ENCODE data around the gene PTPRK.

PTPRK gene

GRCh38 chr6:127971945-127972391 is 548.4 kb downstream of the PTPRK start:
- TF ChIP-seq POLR2A (IDR thresholded peaks at IDR 0.05; ENCODE audit: low read length) (no peak), GATA1 (IDR thresholded peaks at IDR 0.05; ENCODE audit: low read depth, low read length) (no peak)
- no peak for DNase-seq

- TF ChIP-seq POLR2A (IDR thresholded peaks at IDR 0.05; ENCODE audit: low read length): no peak
- no peak for TF ChIP-seq GATA1 (IDR thresholded peaks at IDR 0.05; ENCODE audit: low read depth, low read length)
- no peak for DNase-seq
These were observed 549.0 kb downstream of the PTPRK start for GRCh38 chr6:127971386-127971785.

GRCh38 chr6:127969701-127970100 is 550.7 kb downstream of the PTPRK start:
- no peak for TF ChIP-seq GATA1 (IDR thresholded peaks at IDR 0.05; ENCODE audit: low read depth, low read length)
- TF ChIP-seq POLR2A (IDR thresholded peaks at IDR 0.05; ENCODE audit: low read length): no peak
- no peak for DNase-seq

GRCh38 chr6:127968394-127968793 is 552.0 kb downstream of the PTPRK start:
- TF ChIP-seq POLR2A (IDR thresholded peaks at IDR 0.05; ENCODE audit: low read length): no peak
- no peak for TF ChIP-seq GATA1 (IDR thresholded peaks at IDR 0.05; ENCODE audit: low read depth, low read length)
- no peak for DNase-seq

- no peak for DNase-seq
- TF ChIP-seq GATA1 (IDR thresholded peaks at IDR 0.05; ENCODE audit: low read depth, low read length): no peak
- no peak for TF ChIP-seq POLR2A (IDR thresholded peaks at IDR 0.05; ENCODE audit: low read length)
These were observed 552.7 kb downstream of the PTPRK start for GRCh38 chr6:127967708-127968107.

- no peak for TF ChIP-seq GATA1 (IDR thresholded peaks at IDR 0.05; ENCODE audit: low read depth, low read length)
- TF ChIP-seq POLR2A (IDR thresholded peaks at IDR 0.05; ENCODE audit: low read length): no peak
- DNase-seq: no peak
These were observed 553.8 kb downstream of the PTPRK start for GRCh38 chr6:127966616-127967015.

- no peak for DNase-seq
- no peak for TF ChIP-seq POLR2A (IDR thresholded peaks at IDR 0.05; ENCODE audit: low read length)
These were observed 556.9 kb downstream of the PTPRK start for GRCh38 chr6:127963495-127963894.

- no peak for TF ChIP-seq POLR2A (IDR thresholded peaks at IDR 0.05; ENCODE audit: low read length)
- TF ChIP-seq GATA1 (IDR thresholded peaks at IDR 0.05; ENCODE audit: low read depth, low read length): no peak
- DNase-seq: no peak
These were observed 560.5 kb downstream of the PTPRK start for GRCh38 chr6:127959869-127960268.

- no peak for DNase-seq
- TF ChIP-seq POLR2A (IDR thresholded peaks at IDR 0.05; ENCODE audit: low read length): no peak
- TF ChIP-seq GATA1 (IDR thresholded peaks at IDR 0.05; ENCODE audit: low read depth, low read length): no peak
These were observed 563.4 kb downstream of the PTPRK start for GRCh38 chr6:127956956-127957355.

- DNase-seq: no peak
- no peak for TF ChIP-seq POLR2A (IDR thresholded peaks at IDR 0.05; ENCODE audit: low read length)
- no peak for TF ChIP-seq GATA1 (IDR thresholded peaks at IDR 0.05; ENCODE audit: low read depth, low read length)
These were observed 564.0 kb downstream of the PTPRK start for GRCh38 chr6:127956260-127956888.

- no peak for DNase-seq
- TF ChIP-seq GATA1 (IDR thresholded peaks at IDR 0.05; ENCODE audit: low read depth, low read length): no peak
These were observed 566.3 kb downstream of the PTPRK start for GRCh38 chr6:127954082-127954481.

GRCh38 chr6:127952831-127953230 is 567.6 kb downstream of the PTPRK start:
- DNase-seq: no peak
- TF ChIP-seq POLR2A (IDR thresholded peaks at IDR 0.05; ENCODE audit: low read length) (no peak), GATA1 (IDR thresholded peaks at IDR 0.05; ENCODE audit: low read depth, low read length) (no peak)

- DNase-seq: no peak
- TF ChIP-seq POLR2A (IDR thresholded peaks at IDR 0.05; ENCODE audit: low read length) (no peak), GATA1 (IDR thresholded peaks at IDR 0.05; ENCODE audit: low read depth, low read length) (no peak)
These were observed 568.2 kb downstream of the PTPRK start for GRCh38 chr6:127952176-127952575.

GRCh38 chr6:127951172-127951917 is 569.1 kb downstream of the PTPRK start:
- TF ChIP-seq GATA1 (IDR thresholded peaks at IDR 0.05; ENCODE audit: low read depth, low read length) (no peak), POLR2A (IDR thresholded peaks at IDR 0.05; ENCODE audit: low read length) (no peak)
- no peak for DNase-seq

GRCh38 chr6:127950566-127951145 is 569.7 kb downstream of the PTPRK start:
- TF ChIP-seq GATA1 (IDR thresholded peaks at IDR 0.05; ENCODE audit: low read depth, low read length) (no peak), POLR2A (IDR thresholded peaks at IDR 0.05; ENCODE audit: low read length) (no peak)
- DNase-seq: no peak

Measured in erythroblast (primary cell).